ENCODE results near the gene BRD1. TPM values are rescaled to one million over a fixed set of nuclear protein-coding genes. Genes with fewer than 3 reads are reported as not detected.

Gene BRD1
- total and polyA plus RNA-seq, 12 donors = 8.2 to 23.2 (median 16.9) TPM

- no peaks in the 10 kb centered on the region for H3K27me3 ChIP-seq
- peaks cover 0 to 28% (median 15%) of the 10 kb centered on the region in 11 donors for H3K9me3 ChIP-seq
- peaks cover 0 to 10% (median 0%) of the 10 kb centered on the region in 9 donors for H3K4me1 ChIP-seq
- no peak for TF ChIP-seq CTCF (IDR thresholded peaks at IDR 0.05)
- ATAC-seq (no peak), DNase-seq (no peak)
- WGBS, 2 donors = 87 to 98% methylated on average over 12 of the region's 12 CpGs
- H3K4me3 ChIP-seq = no peak overlapping the region
- H3K36me3 ChIP-seq = no peaks in the 10 kb centered on the region
- intact Hi-C loops (cut with DNase I) = loop anchor here in 9 of 10 donors (5.0 to 10.0 kb wide), 6 partner anchors 149 to 269 kb away; partner anchors contain the start of genes ALG12 (in 4 of the 9) and CRELD2 (in 4 of the 9)
- no peak overlapping the region for H3K27ac ChIP-seq
Measured at GRCh38 chr22:49765951-49766350, 61.7 kb downstream of the BRD1 start.

- ATAC-seq (no peak), DNase-seq (no peak)
Measured at GRCh38 chr22:49765091-49765771, 62.4 kb downstream of the BRD1 start.

GRCh38 chr22:49764127-49764581, 63.5 kb downstream of the BRD1 start:
- H3K9me3 ChIP-seq = peaks cover 0 to 28% (median 15%) of the 10 kb centered on the region in 11 donors
- H3K27me3 ChIP-seq = no peaks in the 10 kb centered on the region
- no peak for ATAC-seq
- no peak for DNase-seq
- peaks cover 0 to 8% (median 0%) of the 10 kb centered on the region in 9 donors for H3K4me1 ChIP-seq
- 65 to 74% methylated on average over 24 of the region's 24 CpGs for WGBS, 2 donors
- no peak overlapping the region for H3K27ac ChIP-seq
- no peak for TF ChIP-seq CTCF (IDR thresholded peaks at IDR 0.05)
- H3K36me3 ChIP-seq = no peaks in the 10 kb centered on the region
- H3K4me3 ChIP-seq = no peak overlapping the region
- intact Hi-C loops (cut with DNase I) = loop anchor here in 5 of 10 donors (10.0 kb wide), 2 partner anchors 151 to 271 kb away; partner anchors contain the start of genes ALG12 (in 2 of the 5) and CRELD2 (in 2 of the 5)

More at GRCh38 chr22:49765091-49765771, 62.4 kb downstream of the BRD1 start:
- no peak for TF ChIP-seq CTCF (IDR thresholded peaks at IDR 0.05)
- Histone ChIP-seq H3K4me1 (peaks cover 0 to 10% (median 0%) of the 10 kb centered on the region in 9 donors), H3K27me3 (no peaks in the 10 kb centered on the region), H3K36me3 (no peaks in the 10 kb centered on the region), H3K4me3 (no peak overlapping the region), H3K9me3 (peaks cover 0 to 28% (median 15%) of the 10 kb centered on the region in 11 donors), H3K27ac (no peak overlapping the region)
- intact Hi-C loops (cut with DNase I) = loop anchor here in 9 of 10 donors (5.0 to 10.0 kb wide), 6 partner anchors 150 to 270 kb away; partner anchors contain the start of genes ALG12 (in 4 of the 9) and CRELD2 (in 4 of the 9)
- 84 to 93% methylated on average over 17 of the region's 17 CpGs for WGBS, 2 donors

GRCh38 chr22:49763696-49764095, 64.0 kb downstream of the BRD1 start:
- ATAC-seq (no peak), DNase-seq (no peak)
- no peak overlapping the region for H3K27ac ChIP-seq
- H3K36me3 ChIP-seq = no peaks in the 10 kb centered on the region
- H3K4me3 ChIP-seq = no peak overlapping the region
- H3K4me1 ChIP-seq = peaks cover 0 to 6% (median 0%) of the 10 kb centered on the region in 9 donors
- intact Hi-C loops (cut with DNase I) = loop anchor here in 5 of 10 donors (10.0 kb wide), 2 partner anchors 151 to 271 kb away; partner anchors contain the start of genes ALG12 (in 2 of the 5) and CRELD2 (in 2 of the 5)
- TF ChIP-seq CTCF (IDR thresholded peaks at IDR 0.05) = no peak
- H3K27me3 ChIP-seq = no peaks in the 10 kb centered on the region
- peaks cover 0 to 28% (median 15%) of the 10 kb centered on the region in 11 donors for H3K9me3 ChIP-seq
- 89 to 90% methylated on average over 13 of the region's 13 CpGs for WGBS, 2 donors
